Trophoblast cell (in vitro differentiated cells and primary cell): ENCODE data around the gene FAM174B.

Experiments used
- DNase-seq, 2 donors: peaks; one replicate each; pipeline ENCODE4 v3.0.0-alpha.2; 2016
- H2AFZ ChIP-seq: 2 replicates; pipeline ENCODE4 v1.6.1; 2013; ENCODE audit warnings: low read length, moderate library complexity, mild to moderate bottlenecking; ENCODE audit not compliant: insufficient read depth, poor library complexity
- H2AK5ac ChIP-seq: 2 replicates; pipeline ENCODE4 v1.6.1; 2013; ENCODE audit warnings: mild to moderate bottlenecking, low read length
- H2BK120ac ChIP-seq: 2 replicates; pipeline ENCODE4 v1.6.1; 2013; ENCODE audit warnings: low read length, mild to moderate bottlenecking, moderate library complexity; ENCODE audit not compliant: insufficient read depth, poor library complexity
- H2BK12ac ChIP-seq: 2 replicates; pipeline ENCODE4 v1.6.1; 2013; ENCODE audit warnings: mild to moderate bottlenecking, low read length, moderate library complexity
- H2BK5ac ChIP-seq: 2 replicates; pipeline ENCODE4 v1.6.1; 2013; ENCODE audit warnings: low read length, low read depth, moderate library complexity, mild to moderate bottlenecking; ENCODE audit not compliant: poor library complexity
- H3K14ac ChIP-seq: 2 replicates; pipeline ENCODE4 v1.6.1; 2013; ENCODE audit warnings: mild to moderate bottlenecking, low read length
- H3K18ac ChIP-seq: 2 replicates; pipeline ENCODE4 v1.6.1; 2013; ENCODE audit warnings: mild to moderate bottlenecking, low read length
- H3K23ac ChIP-seq: 2 replicates; pipeline ENCODE4 v1.6.1; 2013; ENCODE audit warnings: low read length
- H3K27ac ChIP-seq: 2 replicates; pipeline ENCODE4 v1.5.1; 2013; ENCODE audit warnings: low read depth, mild to moderate bottlenecking, inconsistent platforms, low read length, moderate library complexity
- H3K27me3 ChIP-seq: 2 replicates; pipeline ENCODE4 v1.6.1; 2013; ENCODE audit warnings: inconsistent platforms, mild to moderate bottlenecking, low read length, moderate library complexity; ENCODE audit not compliant: insufficient read depth
- H3K36me3 ChIP-seq, 2 experiments: 1 replicate in 1 of 2; 2 replicates in 1 of 2; pipeline ENCODE4 v1.6.1; 2013; ENCODE audit warnings: low read length in 2 of 2, mild to moderate bottlenecking in 2 of 2, moderate library complexity in 1 of 2; ENCODE audit not compliant: insufficient read depth in 2 of 2, control insufficient read depth in 1 of 2
- H3K4ac ChIP-seq: 2 replicates; pipeline ENCODE4 v1.6.1; 2013; ENCODE audit warnings: low read depth, mild to moderate bottlenecking, low read length, moderate library complexity
- H3K4me1 ChIP-seq, 2 experiments: 1 replicate in 1 of 2; 2 replicates in 1 of 2; pipeline ENCODE4 v1.6.1; 2013; ENCODE audit warnings: low read length in 2 of 2, mild to moderate bottlenecking in 2 of 2, moderate library complexity in 1 of 2; ENCODE audit not compliant: insufficient read depth in 2 of 2, control insufficient read depth in 1 of 2
- H3K4me2 ChIP-seq: 2 replicates; pipeline ENCODE4 v1.6.1; 2013; ENCODE audit warnings: inconsistent platforms, mild to moderate bottlenecking, low read length, moderate library complexity
- H3K4me3 ChIP-seq: 2 replicates; pipeline ENCODE4 v1.5.1; 2013; ENCODE audit warnings: mild to moderate bottlenecking, low read depth, low read length, inconsistent platforms
- H3K79me1 ChIP-seq: one replicate; pipeline ENCODE4 v1.6.1; 2013; ENCODE audit warnings: low read length
- H3K79me2 ChIP-seq: 2 replicates; pipeline ENCODE4 v1.6.1; 2013; ENCODE audit warnings: low read length, mild to moderate bottlenecking; ENCODE audit not compliant: control insufficient read depth, insufficient read depth, poor library complexity
- H3K9ac ChIP-seq: 2 replicates; pipeline ENCODE4 v1.6.1; 2013; ENCODE audit warnings: mild to moderate bottlenecking, low read length
- H3K9me3 ChIP-seq: 2 replicates; pipeline ENCODE4 v1.6.1; 2013; ENCODE audit warnings: low read depth, mild to moderate bottlenecking, control low read depth, inconsistent platforms, low read length; ENCODE audit not compliant: insufficient read depth
- H4K12ac ChIP-seq: 2 replicates; pipeline ENCODE4 v1.6.1; 2013; ENCODE audit warnings: low read depth, mild to moderate bottlenecking, low read length, moderate library complexity
- H4K8ac ChIP-seq: 2 replicates; pipeline ENCODE4 v1.6.1; 2013; ENCODE audit warnings: low read depth, mild to moderate bottlenecking, low read length, moderate library complexity
- H4K91ac ChIP-seq: one replicate; pipeline ENCODE4 v1.6.1; 2013; ENCODE audit warnings: low read depth, mild to moderate bottlenecking, low read length, moderate library complexity
- WGBS: extraction: QIAGEN DNeasy Blood & Tissue Kit; methylation state at CpG from one replicate; pipeline ENCODE4 v1.1.7; 2013; ENCODE audit warnings: missing lambda C conversion rate; ENCODE audit not compliant: insufficient read length, insufficient coverage; ENCODE audit errors: extremely low coverage; 5-methylcytosine and 5-hydroxymethylcytosine counted together

The FAM174B gene

GRCh38 chr15:92579931-92580470 is 75.6 kb downstream of the FAM174B start:
- WGBS, result no CpG with 5 or more reads among the region's 15 CpGs
- Histone ChIP-seq H3K14ac (no peak overlapping the region), H3K9me3 (peaks cover 4% of the 10 kb centered on the region), H2BK5ac (no peak overlapping the region), H2BK120ac (no peak overlapping the region), H2AK5ac (no peak overlapping the region), H3K79me2 (no peaks in the 10 kb centered on the region), H4K12ac (no peak overlapping the region), H2AFZ (no peak overlapping the region), H3K4me1 (no peaks in the 10 kb centered on the region), H3K23ac (no peak overlapping the region), H3K36me3 (no peaks in the 10 kb centered on the region), H3K4me3 (no peak overlapping the region), H2BK12ac (no peak overlapping the region), H3K27ac (no peak overlapping the region), H4K8ac (no peak overlapping the region), H3K27me3 (no peaks in the 10 kb centered on the region), H3K18ac (no peak overlapping the region), H3K79me1 (no peaks in the 10 kb centered on the region), H3K9ac (no peak overlapping the region), H3K4ac (no peak overlapping the region), H3K4me2 (no peak overlapping the region), H4K91ac (no peak overlapping the region)
- DNase-seq, result no peak

- H3K4me2 ChIP-seq, result no peak overlapping the region
- H3K36me3 ChIP-seq, result no peaks in the 10 kb centered on the region
- H2AK5ac ChIP-seq, result no peak overlapping the region
- no peaks in the 10 kb centered on the region for H3K79me1 ChIP-seq
- no peak overlapping the region for H4K91ac ChIP-seq
- DNase-seq, result no peak
- H3K4me1 ChIP-seq, result no peaks in the 10 kb centered on the region
- no peak overlapping the region for H2BK5ac ChIP-seq
- no CpG with 5 or more reads among the region's 9 CpGs for WGBS
- no peak overlapping the region for H2AFZ ChIP-seq
- H3K27ac ChIP-seq, result no peak overlapping the region
- H3K18ac ChIP-seq, result no peak overlapping the region
- no peak overlapping the region for H3K9ac ChIP-seq
- no peak overlapping the region for H3K23ac ChIP-seq
- no peaks in the 10 kb centered on the region for H3K27me3 ChIP-seq
- no peak overlapping the region for H3K4me3 ChIP-seq
- H3K9me3 ChIP-seq, result peaks cover 3% of the 10 kb centered on the region
- H4K8ac ChIP-seq, result no peak overlapping the region
- no peak overlapping the region for H3K14ac ChIP-seq
- no peaks in the 10 kb centered on the region for H3K79me2 ChIP-seq
- no peak overlapping the region for H3K4ac ChIP-seq
- no peak overlapping the region for H2BK120ac ChIP-seq
- H4K12ac ChIP-seq, result no peak overlapping the region
- no peak overlapping the region for H2BK12ac ChIP-seq
Observed at GRCh38 chr15:92579486-92579885, 76.1 kb downstream of the FAM174B start.

GRCh38 chr15:92578096-92578835 is 77.3 kb downstream of the FAM174B start:
- Histone ChIP-seq H3K4me1 (no peaks in the 10 kb centered on the region), H2BK5ac (no peak overlapping the region), H3K23ac (no peak overlapping the region), H3K4ac (no peak overlapping the region), H2BK12ac (no peak overlapping the region), H4K91ac (no peak overlapping the region), H3K27ac (no peak overlapping the region), H3K4me3 (no peak overlapping the region), H3K27me3 (no peaks in the 10 kb centered on the region), H3K9ac (no peak overlapping the region), H3K18ac (no peak overlapping the region), H3K14ac (no peak overlapping the region), H3K4me2 (no peak overlapping the region), H4K8ac (no peak overlapping the region), H3K79me2 (no peaks in the 10 kb centered on the region), H2BK120ac (no peak overlapping the region), H4K12ac (no peak overlapping the region), H3K79me1 (no peaks in the 10 kb centered on the region), H2AK5ac (no peak overlapping the region), H3K9me3 (peaks cover 2% of the 10 kb centered on the region), H2AFZ (no peak overlapping the region), H3K36me3 (no peaks in the 10 kb centered on the region)
- WGBS, result no CpG with 5 or more reads among the region's 12 CpGs
- no peak for DNase-seq

- H3K4me3 ChIP-seq, result no peak overlapping the region
- H3K79me2 ChIP-seq, result no peaks in the 10 kb centered on the region
- no peak overlapping the region for H3K18ac ChIP-seq
- no peak overlapping the region for H4K8ac ChIP-seq
- H3K14ac ChIP-seq, result no peak overlapping the region
- no peak overlapping the region for H2BK12ac ChIP-seq
- H3K23ac ChIP-seq, result no peak overlapping the region
- no peaks in the 10 kb centered on the region for H3K79me1 ChIP-seq
- H4K12ac ChIP-seq, result no peak overlapping the region
- H3K27me3 ChIP-seq, result no peaks in the 10 kb centered on the region
- no peak overlapping the region for H2AK5ac ChIP-seq
- no CpG with 5 or more reads among the region's 9 CpGs for WGBS
- H3K27ac ChIP-seq, result no peak overlapping the region
- no peak overlapping the region for H3K4me2 ChIP-seq
- H4K91ac ChIP-seq, result no peak overlapping the region
- no peak overlapping the region for H2BK5ac ChIP-seq
- no peak overlapping the region for H3K4ac ChIP-seq
- H2AFZ ChIP-seq, result no peak overlapping the region
- no peak overlapping the region for H2BK120ac ChIP-seq
- DNase-seq, result no peak
- no peaks in the 10 kb centered on the region for H3K36me3 ChIP-seq
- H3K9ac ChIP-seq, result no peak overlapping the region
- H3K4me1 ChIP-seq, result no peaks in the 10 kb centered on the region
- peaks cover 2% of the 10 kb centered on the region for H3K9me3 ChIP-seq
Observed at GRCh38 chr15:92576597-92577200, 78.9 kb downstream of the FAM174B start.
